Neural progenitor cell (in vitro differentiated cells): ENCODE measurements around the gene MRNIP.

Experiments used
- CTCF ChIP-seq: fragments of 200-600 bp; sonication (generic); IDR thresholded peaks from 2 replicates; pipeline ENCODE4 v1.5.1; 2017; ENCODE audit warnings: antibody characterized with exemption, mild to moderate bottlenecking
- EZH2phosphoT487 ChIP-seq: fragments of 200-600 bp; sonication (generic); IDR thresholded peaks from 2 replicates; pipeline ENCODE4 v1.6.1; 2017; ENCODE audit warnings: antibody characterized with exemption

GRCh38 chr5:179887802-179888201, 29.2 kb upstream of the MRNIP start:
- TF ChIP-seq CTCF: no peak
- TF ChIP-seq EZH2phosphoT487: no peak
